Activated T-helper 1 cell treated with Interleukin-2 at 50 U/mL for 16 hours (primary cell): ENCODE data around the gene KRTAP10-4.
"Not testable (repeated sequence)": the region's sequence is repeated elsewhere in the genome, so short reads cannot be mapped to it uniquely, and the experiment has no call there.

Experiments
- DNase-seq: peaks from one replicate; pipeline ENCODE4 v3.0.0-alpha.2; 2020; ENCODE audit warnings: low read depth

The KRTAP10-4 gene, protein sequence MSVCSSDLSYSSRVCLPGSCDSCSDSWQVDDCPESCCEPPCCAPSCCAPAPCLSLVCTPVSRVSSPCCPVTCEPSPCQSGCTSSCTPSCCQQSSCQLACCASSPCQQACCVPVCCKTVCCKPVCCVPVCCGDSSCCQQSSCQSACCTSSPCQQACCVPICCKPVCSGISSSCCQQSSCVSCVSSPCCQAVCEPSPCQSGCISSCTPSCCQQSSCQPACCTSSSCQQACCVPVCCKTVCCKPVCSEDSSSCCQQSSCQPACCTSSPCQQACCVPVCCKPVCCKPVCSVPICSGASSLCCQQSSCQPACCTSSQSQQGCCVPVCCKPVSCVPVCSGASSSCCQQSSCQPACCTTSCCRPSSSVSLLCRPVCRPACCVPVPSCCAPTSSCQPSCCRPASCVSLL

DNA sequence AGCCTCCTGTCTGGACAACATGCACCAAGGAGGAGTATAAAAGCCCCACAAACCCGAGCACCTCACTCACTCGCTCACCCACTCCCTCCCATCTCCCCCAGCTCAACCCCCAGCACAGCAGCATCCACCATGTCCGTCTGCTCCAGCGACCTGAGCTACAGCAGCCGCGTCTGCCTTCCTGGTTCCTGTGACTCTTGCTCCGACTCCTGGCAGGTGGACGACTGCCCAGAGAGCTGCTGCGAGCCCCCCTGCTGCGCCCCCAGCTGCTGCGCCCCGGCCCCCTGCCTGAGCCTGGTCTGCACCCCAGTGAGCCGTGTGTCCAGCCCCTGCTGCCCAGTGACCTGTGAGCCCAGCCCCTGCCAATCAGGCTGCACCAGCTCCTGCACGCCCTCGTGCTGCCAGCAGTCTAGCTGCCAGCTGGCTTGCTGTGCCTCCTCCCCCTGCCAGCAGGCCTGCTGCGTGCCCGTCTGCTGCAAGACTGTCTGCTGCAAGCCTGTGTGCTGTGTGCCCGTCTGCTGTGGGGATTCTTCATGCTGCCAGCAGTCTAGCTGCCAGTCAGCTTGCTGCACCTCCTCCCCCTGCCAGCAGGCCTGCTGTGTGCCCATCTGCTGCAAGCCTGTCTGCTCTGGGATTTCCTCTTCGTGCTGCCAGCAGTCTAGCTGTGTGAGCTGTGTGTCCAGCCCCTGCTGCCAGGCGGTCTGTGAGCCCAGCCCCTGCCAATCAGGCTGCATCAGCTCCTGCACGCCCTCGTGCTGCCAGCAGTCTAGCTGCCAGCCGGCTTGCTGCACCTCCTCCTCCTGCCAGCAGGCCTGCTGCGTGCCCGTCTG, at the start of gene KRTAP10-4:
Gene KRTAP10-4 (plus strand): TSS at position 100 of the 827 bp plus-strand sequence. CDS start 30 bp downstream, at position 130.
- DNase-seq, result not testable (repeated sequence)

DNA sequence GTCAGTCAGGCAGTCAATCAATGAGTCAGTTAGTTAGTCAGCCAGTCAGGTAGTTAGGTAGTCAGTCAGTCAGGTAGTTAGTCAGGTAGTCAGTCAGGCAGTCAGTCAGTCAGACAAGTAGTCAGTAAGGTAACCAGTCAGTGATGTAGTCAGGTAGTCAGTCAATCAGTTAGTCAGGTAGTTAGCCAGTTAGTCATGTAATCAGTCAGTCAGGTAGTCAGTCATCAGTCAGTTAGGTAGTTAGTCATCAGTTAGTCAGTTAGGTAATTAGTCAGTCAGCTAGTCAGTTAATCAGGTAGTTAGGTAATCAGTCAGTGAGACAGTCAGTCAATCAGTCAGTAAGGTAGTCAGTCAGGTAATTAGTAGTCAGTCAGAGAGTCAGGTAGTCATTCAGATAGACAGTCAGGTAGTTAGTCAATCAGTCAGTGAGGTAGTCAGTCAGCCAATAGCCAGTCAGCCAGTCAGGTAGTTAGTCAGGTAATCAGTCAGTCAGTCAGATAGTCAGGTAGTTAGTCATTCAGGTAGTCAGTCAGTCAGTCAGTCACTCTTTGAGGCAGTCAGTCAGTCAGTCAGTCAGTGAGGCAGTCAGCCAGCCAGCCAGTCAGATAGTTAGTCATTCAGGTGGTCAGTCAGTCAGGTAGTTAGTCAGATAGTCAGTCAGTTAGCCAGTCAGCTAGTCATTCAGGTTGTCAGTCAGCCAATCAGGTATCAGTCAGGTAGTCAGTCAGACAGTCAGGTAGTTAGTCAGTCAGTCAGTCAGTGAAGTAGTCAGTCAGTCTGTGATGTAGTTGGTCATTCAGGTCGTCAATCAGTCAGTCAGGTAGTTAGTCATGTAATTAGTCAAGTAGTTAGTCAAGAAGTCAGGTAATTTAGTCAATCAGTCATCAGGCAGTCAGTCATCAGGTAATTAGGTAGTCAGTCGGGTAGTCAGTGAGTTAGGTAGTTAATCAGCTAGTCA, 48.8 kb upstream of the KRTAP10-4 start:
- no peak for DNase-seq

DNA sequence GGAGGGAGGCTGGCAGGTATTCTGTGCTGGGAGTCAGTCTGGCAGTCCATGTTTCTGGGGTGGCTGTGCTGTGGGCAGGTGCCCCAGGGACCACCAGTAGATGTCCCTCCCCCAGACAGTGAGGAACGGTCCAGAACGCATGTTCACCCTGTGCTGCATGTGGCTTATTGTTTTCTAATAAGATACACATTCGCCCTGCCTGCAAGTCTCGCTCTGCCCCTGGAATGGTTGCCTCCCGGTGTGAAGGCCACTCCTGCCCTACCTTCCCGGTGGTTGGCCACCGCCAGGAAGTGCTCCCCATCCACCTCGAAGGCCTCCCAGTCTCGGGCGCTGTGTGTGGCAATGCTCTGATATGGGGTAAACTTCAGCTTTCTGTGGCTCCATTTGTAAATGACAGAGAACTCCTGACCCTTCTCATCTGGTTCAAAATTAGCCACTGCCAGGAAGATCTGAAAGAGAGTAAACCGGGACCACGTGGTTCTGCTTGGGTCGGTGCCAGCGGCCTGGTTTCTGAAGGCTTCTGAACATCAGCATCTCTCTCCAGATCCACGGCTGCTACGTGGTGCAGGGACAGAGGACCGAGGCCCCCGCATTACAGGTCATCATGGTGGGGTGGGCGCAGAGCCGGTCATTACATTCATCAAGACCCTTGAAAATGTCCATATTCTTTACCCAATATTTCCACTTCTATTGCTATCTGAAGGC, 48.0 kb upstream of the KRTAP10-4 start:
- no peak for DNase-seq

DNA sequence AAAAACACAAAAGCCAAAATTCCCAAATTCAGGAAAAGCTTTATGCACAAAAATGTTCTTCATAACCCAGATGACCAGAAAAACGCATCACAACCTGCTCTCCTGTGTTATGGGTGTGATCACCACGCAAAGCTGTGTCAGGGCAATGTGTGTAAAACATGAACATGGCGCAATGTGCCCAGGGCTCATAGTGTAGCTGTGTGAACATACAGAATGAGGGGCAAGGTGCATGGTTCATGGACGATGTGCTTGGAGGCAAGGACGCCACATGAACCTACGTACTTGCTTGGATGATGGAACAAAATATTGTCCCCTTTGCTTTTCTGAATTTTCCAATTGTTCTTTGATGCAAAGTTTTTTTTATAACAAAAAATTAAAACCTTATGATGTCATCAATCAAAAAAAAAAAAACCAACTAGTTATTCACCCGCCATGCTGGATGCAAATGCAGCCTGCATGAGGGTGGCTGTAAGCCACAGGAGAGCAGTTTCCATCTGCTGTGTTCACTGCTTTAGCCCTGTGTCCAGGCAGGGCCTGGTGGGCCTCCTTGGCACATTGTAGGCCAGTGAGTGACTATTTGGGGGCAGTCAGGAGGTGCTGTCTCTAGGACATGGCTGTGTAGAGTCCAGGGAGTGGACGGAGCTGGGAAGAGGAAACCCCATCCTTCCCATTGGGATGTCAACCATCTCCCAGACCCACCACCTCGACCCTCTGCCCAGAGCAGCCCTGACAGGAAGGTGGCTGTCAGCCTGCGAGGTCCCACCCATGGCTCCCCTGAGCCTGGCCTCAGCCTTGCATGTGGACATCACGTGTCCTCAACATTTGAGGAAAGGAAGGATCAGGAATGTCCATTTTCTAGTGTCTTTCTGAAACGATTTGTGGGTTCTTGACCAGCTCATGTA, 47.2 kb upstream of the KRTAP10-4 start:
- DNase-seq, result no peak

DNA sequence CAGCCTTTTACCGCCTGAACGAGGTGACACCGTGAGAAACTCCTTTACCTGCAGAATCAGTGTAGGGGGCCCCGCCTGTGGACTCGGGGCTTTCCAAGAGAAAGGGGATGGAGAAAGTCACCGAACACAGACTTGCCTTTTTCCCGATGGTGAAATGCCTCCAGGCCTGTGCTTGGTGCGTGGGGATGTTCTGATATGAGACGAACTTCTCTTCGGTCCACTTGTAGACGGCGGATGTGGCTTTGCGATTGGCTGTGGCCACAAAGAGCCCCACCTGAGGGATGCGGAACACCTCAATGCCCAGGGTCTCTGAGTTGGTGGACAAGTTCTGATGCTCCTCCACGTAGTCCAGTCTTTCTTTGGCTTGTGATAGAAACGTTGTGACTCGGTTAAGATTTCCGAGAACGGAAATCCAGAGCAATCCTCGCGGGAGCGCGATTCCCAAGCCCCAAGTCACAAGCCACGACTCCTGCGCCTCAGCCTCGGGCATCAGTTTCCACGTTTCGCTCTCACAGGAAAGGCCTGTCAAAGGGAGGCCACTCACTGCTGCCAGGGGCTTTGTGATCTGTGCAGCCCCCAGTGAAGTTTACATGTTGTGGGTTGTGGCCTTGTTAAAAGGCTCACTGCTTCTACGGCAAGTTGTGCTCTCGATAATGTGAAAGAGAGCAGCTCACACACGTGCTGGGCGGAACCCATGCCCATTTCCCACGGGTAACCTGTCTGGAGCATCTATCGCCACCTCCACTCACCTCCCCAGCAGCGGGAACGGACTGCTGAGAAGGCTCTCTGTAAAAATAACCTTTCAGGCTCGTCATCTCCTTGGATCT, 46.2 kb upstream of the KRTAP10-4 start:
- DNase-seq, result no peak

DNA sequence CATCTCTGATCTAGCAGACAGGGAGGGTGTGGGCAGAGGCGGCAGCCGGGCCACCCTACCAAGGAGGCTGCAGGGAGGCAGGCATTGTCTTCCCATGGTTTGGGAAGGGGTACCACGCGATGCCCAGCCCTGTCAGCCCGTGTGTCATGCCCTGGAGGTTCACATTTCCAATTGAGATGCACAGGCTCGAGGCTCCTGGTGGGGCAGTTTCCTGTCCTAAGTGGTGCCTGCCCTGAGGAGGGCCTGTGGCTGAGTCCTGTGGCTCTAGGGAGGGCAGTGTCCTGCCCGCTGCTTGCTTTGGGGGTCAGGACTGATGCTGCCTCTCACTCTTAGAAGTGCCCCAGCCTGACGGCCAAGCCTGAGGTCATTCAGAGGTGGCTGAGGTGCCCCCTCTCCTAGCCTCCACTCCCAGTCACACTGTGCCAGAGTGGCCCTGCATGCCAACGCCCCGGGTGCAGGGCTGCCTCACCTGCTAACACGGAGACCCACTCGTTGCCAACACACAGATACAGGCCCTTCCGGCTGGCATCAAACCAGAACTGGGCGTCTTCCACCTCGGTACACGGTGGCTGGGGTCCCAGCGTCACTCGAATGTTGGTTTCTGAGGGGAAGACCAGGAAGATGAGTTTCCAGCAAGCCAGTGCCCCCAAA, 45.4 kb upstream of the KRTAP10-4 start:
- no peak for DNase-seq

DNA sequence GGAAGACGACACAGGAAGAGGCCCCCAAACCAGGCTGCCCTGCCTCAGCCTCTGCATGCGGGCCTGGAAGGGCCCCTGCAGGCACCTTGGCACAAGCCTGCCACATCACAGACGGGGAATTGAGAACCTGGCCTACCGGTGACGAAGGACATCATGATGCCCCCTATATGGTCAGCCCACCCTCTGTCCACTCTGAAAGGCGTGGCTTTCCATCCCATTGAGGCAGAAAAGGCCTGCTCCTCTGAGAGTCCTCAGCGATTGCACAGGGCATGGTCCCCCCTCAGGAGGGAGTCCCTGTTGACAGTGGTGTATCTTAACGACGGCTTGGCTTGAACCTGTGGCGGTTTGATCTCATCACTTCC, 44.9 kb upstream of the KRTAP10-4 start:
- no peak for DNase-seq

DNA sequence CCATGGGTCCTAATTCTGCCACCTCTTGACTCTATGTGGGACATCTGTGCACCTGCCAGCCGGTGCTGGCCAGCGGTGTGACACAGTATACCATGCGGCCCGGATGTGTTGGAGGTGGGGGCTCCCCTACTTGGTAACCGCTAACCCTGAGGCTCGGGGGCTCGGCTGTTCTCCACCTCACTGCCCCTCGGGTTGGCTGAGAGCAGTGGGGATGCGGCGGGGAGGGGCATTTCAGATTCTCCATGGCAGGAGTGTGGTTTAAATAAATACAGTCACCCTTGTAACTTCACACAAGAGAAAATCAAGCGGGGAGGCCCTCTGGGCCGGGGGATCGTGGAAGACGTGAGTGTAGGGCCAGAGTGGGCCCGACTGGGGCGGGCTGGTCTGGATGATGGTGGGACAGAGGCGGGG, 44.5 kb upstream of the KRTAP10-4 start:
- no peak for DNase-seq

DNA sequence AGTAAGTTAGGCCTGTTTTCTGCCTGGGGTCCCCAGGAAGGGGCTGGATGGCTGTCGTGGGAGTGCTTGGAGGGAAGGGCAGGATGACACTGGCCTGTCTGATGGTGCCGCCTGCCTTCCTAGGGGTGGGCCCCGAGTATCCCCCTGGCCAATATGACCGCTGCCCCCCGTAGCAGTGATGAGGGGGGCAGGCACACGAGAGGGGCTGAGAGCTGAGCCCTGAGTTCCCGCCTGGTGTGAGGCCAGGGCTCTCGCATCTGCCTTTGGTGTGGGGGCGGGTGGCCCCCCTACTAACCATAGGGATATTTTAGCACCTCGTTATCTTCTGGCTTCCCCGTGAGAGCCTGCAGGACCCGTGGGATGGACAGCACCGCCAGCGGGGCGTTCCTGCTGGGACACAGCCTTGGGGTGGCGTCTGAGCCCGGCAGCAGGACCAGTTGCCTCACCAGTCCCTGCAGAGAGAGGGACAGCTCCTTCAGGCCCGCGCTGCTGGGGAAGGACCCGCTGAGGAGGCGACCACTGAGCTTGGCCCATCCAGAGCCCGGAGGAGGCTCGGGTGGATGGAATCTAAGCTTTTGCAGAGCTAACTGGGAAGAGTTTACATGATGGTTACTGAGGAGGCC, 43.9 kb upstream of the KRTAP10-4 start:
- DNase-seq, result no peak

DNA sequence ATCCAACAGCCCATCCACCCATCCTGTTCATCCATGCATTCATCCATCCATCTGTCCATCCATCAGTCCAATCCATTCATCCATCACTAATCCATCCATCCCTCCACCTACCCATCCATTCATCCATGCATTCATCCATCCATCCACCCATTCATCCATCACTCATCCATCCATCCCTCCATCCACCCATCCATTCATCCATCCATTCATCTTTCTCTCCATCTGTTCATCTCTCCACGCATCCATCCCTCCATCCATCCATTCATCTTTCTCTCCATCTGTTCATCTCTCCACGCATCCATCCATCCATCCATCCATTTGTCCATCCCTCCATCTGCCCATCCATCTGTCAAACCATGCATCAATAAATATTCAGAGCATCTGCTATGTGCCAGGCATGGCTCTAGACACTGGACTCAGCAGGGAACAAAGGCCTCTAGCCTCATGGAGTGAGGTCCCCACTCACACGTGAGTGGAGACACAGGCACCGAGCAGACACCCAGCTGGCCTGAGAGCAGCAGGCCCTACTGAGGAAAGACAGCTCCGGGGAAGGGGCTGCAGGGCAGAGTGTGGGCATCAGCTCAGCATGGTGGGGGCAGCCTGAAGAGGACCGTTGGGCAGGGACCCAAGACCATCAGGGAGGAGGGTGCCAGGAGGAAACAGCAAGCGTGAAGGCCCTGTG, 43.2 kb upstream of the KRTAP10-4 start:
- DNase-seq, result no peak

DNA sequence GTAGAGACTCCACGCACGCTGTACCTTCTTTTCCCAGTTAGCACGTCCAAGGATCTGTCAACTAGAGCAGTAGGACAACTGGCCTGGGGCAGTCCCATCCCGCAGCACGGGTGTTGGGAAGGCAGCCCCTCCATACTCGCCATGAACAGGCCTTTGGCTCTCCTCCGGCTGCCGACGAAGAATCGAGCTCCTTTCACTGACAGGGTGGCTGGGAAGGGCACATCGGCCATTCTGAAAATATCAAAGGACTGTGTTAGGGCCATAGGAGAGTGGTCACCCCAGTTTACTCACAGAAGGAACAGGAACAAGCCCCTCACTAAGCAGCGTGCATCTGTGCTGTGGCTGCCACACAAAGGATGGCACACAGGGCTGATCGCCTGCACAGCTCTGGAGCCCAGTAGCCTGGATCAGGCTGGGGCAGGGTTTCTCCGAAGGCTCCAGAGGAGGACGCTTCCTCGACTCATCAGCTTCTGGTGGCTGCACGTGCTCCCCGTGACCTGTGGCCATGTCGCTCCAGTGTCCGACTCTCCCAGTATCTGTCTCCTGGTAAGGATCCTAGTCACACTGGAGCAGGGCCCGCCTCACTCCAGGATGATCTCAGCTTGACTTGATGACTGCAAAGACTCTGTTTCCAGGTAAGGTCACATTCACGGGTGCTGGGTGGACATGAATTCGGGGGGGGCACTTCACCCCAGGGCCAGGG, 42.5 kb upstream of the KRTAP10-4 start:
- no peak for DNase-seq

DNA sequence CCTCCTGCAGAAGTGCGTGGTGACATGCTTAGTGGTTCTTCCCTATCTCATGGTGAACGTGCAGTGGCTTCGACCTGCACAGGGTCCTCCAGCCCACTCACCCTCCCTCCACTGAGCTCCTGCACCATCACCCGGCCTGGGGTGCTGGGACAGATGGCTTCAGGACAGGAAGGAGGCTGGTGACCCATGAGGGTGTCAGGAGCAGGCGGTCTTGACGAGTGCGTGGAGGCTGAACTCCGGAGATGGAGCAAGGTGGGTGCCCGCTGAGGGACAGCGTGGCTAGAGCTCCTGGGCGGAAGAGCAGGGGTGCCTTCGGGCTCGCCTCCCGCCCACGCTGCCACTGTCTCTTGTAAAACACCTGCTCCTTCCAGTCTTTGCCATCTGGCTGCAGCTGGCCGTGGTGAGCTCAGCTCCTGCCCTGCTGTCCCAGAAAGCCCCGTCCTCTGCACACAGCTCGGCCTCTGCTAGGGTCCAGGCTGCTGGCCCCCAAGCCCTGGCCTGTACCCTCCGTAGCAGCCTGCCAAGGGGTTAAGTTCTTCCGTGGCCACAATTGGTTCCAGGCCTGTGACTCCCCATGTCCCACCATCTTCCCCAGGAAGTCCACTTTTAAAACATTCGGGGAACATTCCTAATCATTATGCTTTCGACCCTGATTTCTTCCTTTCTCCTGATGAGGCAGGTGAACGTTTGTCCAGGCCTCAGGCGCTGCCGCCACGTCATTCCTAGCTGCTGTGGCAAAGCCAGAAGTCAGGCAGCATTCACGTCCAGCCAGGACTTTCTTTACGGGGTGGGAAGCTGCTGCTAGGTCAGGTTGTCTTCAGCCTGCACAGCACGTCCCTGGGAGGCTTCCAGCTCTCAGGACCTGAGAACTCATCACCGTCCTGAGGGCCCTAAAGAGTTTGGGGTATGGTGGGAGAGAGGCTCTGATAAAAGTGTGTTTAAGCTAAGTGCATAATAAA, 41.6 kb upstream of the KRTAP10-4 start:
- no peak for DNase-seq

DNA sequence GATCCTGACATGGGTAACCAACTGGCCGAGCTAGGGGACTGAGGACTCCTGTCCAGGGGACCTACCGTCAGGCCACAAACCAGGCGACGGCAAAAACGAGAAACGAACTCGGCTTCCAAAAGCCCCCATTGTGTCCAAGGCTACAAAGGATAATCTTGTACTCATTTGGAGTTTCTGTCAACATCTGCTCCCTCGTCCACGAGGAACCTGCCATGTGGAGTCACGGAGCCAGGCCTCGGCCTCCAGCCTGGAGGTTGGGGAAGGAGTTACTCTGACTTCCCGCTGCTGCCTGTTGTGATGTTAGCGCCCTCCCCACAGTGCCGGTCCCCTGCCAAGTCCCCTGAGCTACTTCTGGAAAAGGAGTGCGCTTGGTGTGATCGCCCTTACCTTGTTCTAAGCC, 40.8 kb upstream of the KRTAP10-4 start:
- DNase-seq, result no peak

DNA sequence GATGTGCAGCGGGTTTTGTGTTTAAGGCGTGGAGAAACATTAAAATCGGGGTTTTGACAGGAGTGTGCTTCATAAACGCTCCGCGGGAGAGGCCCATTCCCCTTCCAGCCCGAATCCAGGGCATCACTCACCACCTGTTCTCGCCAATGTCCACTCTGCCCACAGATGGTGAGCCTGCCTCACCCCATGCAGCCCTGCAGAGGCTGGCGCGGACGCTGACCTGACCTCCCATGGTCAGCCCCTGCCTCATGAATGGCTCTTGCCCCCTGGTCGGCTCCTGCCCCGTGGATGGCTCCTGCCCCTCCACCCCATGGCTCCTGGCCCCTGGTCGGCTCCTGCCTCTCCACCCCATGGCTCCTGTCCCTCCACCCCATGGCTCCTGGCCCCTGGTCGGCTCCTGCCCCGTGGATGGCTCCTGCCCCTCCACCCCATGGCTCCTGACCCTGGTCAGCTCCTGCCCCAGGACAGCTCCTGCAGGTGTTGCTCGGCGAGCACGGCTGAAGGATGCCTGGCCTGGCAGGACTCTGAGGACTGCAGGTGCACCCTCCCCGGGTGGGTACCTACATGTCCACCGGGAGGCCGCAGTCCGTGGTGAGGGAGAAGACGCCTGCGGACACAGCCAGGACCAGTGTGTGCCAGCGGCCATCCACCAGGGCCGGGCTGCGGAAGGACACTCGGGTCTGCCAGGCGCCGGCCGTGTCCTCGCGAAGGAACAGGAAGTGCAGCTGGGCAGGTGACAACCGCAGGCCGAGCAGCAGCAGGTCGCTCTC, 40.2 kb upstream of the KRTAP10-4 start:
- DNase-seq, result no peak

DNA sequence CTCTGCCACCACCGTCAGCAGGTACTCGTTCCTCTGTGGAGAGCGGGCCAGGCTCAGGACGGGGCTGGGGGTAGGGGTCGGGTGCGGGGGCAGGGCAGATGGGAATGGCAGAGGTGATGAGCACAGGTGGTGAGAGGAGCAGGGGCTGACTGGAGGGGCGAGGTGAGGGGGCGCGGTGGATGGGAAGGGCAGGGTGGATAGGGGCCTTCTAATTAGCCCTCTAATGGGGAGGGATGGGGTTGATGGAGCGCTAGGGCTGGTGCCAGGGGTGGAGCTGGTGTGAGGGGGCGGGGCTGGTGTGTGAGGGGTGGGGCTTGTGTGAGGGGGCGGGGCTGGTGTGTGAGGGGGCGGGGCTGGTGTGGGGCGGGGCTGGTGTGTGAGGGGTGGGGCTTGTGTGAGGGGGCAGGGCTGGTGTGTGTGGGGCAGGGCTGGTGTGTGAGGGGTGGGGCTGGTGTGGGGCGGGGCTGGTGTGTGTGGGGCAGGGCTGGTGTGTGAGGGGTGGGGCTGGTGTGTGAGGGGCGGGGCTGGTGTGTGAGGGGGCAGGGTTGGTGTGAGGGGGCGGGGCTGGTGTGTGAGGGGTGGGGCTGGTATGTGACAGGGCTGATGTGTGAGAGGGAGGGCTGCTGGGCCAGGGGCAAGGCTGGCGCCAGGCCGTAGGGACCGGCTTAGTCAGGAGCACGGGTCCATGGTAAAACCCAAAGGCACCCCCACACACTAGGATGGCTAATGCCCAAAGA, 39.5 kb upstream of the KRTAP10-4 start:
- no peak for DNase-seq
